ENCODE results near the gene LCE1F.

LCE1F gene, protein sequence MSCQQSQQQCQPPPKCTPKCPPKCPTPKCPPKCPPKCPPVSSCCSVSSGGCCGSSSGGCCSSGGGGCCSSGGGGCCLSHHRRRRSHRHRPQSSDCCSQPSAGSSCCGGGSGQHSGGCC

DNA sequence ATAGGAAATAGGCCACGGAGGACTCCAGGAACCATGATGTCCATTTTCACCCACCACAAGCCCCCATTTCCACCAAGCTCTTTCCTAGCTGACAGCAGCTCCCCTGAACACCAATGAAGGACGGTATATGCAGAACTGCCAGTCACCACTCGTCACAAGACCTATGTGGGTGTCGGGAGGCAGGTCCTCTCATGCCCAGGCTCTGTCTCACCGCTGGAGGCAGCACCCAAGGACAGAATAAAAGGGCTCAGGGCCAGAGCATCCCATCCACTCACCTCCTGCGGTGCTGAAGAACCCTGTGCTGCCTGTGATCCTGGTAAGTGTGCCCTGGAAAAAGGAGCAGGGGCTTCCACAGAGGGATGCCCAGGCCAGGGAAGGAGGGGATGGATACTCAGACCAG, at the start of gene LCE1F:
Gene LCE1F, plus strand, starts transcription at position 266 of the 400 bp plus-strand sequence. CDS start 1,232 bp downstream, outside the sequence.
- DNase-seq: no peak

DNA sequence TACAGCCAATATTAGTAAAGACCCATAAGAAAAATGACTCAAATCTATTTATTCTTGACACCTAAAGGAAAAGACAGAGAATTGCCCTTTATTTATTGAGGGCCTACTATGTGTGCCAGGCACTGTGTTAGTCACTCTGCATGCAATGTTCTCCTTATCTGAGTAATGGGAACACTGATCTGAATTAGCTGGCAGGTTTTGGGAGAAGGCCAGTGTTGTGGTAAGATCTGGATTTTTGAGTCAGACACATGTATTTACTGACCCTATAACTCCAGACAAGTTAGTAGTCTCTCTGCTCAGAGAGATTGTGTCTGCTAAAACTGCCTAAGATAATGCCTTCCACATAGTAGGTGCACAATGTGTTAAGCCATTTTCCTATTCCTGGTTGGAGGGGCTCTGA, 49.7 kb upstream of the LCE1F start:
- no peak for DNase-seq

DNA sequence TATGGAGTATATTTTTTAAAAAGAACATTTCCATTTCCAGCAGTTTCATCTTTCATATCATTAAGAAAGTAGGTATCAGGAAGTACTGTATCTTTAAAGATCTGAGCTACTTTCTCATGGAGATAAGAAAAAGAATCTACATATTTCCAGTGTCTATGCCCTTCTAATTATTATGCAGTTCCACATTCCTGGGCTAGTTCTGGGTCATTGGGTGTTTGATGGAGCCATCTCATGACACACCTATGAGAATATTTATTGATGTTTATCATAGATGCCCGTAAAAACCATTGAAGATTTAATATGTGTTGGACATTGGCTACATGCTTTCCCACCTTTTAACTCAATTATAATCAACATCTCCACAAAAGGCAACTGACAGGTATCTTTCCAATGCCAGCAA, 46.0 kb upstream of the LCE1F start:
- no peak for DNase-seq

DNA sequence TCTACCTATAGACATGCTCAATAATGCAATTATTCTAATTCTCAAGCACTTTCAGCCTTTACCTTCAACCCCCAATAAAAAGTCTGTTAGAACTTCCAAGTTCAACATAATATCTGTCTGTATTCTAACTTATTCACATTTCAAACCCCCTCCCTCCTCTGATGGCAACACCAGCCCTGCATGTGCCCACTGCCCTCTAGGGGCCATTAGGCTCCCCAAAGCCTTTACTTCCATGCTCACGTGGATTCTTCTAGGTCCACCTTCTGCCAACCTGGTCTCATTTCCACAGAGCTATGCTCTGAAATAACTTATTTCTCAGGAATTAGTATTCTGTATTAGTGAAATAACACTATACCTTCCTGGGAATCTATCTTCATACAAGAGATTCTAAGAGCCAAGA, 39.3 kb upstream of the LCE1F start:
- no peak for DNase-seq

DNA sequence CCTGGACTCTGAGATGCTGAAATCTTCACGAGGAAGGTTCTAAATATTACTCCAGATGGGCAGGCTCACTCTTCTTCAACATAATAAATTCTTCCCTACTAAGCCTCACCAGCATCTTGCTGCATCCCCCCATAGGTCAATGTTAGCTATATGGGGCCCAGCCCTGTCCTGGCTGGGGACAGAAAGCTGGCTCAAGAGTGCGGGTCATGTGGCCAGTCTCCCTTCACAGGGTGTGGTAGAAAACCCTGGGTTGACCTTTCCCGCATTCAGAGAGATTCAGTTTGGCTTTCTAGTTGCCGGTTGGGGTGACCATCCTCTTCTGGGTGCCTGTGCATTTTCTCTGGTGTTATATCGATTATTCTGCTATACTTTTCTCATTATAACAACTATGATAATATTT, 36.9 kb upstream of the LCE1F start:
- DNase-seq: no peak

DNA sequence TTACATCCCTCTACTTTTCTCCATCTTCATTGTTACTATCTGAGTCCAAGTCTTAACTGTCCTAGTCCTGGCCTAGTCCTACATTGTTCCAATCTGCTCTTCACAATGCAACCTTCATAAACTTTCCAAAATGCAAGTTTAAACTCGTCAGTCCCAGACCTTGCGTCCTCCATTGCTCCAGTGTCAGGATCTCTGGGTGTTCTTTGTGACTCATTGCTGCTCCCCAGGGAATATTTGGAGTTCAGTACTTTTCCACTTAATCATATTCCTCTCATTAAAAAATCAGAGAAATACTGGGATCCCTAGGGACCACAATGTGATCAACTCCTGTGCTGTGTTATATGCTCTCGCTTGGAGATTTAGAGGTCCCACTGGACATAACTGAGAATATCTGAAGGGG, 35.1 kb upstream of the LCE1F start:
- DNase-seq: no peak

DNA sequence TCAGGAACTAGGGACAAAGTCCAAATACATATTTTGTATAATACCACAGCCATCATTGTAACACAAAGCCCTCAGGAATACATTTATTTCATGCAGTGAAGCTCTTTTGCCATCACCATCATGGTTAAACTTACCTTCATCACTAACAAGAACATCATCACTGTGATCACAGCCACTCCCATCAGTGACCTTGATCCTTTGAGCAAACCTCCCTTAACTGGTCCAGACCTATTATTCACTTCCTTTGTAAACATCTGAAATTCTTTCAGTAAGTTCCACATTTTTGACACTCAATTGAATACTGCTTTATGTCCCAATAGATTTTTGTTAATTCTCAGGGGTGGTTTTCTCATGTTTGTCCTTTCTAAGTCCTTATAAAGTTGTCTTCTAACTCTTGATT, 33.3 kb upstream of the LCE1F start:
- no peak for DNase-seq

DNA sequence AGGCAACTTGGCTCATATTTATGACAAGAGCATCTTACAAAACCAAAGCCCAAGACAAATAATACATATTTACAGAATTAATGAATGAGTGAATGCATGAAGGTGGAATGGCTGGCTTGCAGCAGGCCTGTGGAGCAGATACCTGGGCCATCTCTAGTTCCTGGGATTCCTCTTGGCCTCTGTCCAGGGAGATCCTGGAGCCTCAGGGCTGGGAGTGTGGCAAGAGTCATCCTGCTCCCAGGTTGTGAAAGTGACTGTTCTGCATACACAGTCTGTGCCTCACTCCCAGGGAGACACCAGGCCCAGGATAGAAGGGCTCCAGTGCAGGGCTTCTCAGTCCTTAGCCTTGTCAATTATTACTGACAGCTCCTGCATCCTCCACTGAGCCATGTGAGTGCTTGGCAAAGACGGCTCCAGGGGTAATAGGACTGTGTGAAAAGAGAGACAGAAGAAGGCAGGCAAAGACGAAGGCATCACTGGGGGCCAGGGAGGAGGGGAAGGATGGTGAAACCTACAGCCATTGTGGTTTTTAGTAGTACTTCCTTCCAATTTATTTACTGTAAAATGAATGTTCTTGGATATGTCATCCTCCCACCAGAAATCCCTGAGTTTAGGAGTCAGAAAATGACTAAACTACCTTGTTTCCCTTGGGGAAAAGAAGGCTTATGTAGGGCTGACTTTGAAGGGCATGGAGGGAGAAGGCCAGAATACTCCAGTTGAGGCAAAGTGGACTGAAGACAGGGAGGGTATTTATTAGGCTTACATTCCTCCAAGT, 31.4 kb upstream of the LCE1F start:
- no peak for DNase-seq

DNA sequence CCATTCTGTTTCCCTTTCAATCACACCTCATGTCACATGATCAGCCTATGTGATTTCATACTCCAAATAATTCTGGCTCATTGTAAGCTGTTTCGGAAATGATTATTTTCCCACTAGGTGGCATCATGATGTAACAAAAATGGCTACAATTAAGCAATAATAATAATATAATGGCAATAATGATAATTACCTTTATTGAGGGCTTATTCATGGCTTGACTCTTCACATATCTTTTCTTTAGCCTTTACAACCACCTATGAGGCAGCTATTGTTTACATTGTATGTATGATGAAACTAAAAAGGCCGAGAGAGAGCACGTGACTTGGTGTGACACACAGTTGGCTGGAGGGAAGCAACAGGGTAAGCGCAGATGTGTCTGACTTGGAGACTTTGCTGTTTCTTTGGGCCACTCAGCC, 29.6 kb upstream of the LCE1F start:
- no peak for DNase-seq

DNA sequence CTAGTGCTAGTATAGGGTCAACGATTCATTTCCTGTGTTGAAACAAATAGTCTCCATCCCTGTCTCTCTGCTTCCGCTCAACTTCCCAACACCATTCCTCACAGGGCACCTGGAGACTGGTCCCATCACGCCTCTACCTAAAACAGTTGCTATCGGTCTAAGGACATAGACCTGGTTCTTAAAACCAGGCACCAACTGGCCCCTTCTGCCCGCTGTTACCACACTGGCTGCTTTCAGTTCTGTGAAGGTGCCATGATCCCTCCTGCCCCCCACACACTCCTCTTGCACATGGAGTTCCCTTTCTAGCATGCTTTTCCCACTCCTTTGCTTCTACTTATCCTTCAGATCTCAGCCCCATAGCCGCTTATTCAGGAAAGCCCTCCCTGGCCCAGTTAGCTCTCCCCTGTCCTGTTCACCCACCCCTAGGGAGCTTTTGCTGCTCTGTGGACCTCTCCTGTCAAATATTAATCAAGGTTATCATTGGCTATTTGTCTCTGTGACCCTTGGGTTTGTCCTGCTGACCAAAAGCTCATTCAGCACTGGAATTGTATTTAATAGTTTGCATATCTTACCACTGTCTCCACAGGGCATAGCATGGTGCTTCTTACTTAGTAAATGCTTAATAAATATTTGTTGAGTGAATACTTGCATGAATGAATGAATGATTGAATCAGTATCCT, 29.0 kb upstream of the LCE1F start:
- no peak for DNase-seq

DNA sequence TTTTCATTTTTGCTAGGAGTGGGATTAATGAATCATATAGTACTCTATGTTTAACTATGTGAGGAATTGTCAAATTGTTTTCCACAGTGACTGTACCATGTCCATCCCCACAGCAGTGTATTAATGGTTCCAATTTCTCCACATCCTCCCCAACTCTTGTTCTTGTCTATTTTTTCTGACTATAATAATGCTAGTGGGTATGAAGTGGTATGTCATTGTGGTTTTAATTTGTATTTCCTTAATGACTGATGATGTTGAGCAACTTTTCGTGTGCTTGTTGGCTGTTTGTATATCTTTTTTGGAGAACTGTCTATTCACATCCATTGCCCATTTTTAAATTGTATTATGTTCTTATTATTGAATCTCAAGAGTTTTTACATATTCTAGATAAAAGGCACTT, 27.1 kb upstream of the LCE1F start:
- no peak for DNase-seq

DNA sequence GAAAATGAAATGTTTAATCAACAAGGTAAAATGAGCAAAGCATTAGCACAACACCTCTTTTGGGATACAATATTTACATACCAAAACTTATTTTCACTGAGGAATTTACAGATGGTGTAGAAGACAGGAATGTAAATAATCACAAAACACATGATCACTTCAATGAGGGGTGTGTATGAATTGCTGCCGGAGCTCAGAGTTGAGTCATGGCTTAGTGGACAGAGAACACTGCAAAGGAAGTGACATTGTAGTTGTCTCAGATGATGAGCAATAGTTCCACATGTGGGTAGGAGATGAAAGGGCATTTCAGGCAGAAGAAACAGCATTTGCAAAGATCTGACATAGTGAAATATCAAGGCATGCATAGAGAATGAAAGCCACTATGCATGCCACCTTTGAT, 22.7 kb upstream of the LCE1F start:
- DNase-seq: no peak

DNA sequence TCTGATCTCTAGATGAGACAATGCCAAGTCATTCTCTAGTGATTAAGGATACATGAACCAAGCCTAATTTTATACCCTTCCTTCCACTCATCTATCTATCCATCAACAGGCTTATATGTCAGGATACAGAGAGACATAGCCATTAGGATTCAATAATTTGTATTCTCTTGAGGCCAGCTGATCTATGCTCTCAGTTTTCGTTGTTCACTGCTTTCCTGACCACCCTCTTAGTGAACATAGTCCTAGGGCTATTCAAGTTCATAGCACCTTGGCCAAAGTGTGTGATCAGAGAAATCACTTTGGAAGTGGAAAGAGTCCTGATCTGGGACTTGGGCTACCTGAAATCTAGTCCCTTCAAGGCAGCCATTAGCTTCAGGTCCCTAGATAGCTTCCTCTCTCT, 21.4 kb upstream of the LCE1F start:
- DNase-seq: no peak

DNA sequence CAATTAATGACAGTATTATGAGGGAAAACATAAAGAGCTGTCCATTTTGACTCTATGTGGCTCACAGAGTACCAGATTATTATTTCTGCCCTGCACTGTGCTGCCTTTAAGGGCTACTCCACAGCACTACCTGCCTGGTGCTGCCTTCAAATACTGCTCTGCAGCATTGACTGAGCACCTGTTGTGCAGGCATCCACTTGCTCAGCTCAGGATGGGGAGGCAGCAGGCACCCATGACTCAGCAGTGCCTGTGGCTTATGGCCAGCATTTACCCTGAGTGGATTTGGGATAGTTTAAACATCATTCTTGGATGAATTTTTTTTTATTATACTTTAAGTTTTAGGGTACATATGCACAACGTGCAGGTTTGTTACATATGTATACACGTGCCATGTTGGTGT, 18.1 kb upstream of the LCE1F start:
- DNase-seq: no peak

DNA sequence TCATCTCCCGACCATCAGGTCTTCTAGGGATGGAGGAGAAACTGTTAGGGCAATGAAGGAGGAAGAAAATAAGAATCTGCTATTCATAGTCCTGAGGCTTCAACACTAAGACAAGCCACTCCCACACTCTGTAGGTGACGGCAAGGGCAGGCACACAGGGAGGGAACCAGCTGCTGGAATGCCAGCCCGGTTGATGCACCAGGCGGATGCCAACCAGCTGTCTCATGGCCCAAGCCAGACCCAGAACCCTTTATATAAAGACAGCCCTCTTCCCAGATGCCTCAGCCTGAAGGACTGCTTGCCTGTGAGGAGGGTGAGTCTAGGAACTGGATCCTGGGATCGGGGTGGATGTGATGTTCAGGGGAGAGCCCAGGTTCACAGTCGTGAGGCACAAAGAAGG, 17.2 kb upstream of the LCE1F start, which contains the start of gene KPRP:
Gene KPRP, plus strand, starts transcription at position 279 of the 400 bp plus-strand sequence. CDS start 1,564 bp downstream, outside the sequence.
- DNase-seq: no peak

DNA sequence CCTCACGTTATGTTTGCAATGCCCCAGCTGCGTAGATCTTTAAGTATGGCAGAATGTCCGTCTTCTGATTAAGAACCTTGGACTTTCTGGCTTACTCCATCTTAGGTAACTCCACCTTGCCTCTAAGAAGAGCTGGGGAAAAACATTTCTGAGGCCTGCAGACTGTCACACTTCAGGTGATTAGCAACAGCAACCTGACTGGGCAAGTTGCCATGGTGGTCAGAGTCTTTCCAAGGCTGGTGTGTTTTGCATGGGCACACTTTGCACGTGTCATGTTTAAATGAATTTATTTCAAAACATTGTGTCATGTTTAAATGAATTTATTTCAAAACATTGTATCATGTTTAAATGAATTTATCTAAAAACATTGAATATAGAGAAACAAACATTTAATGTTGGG, 16.3 kb upstream of the LCE1F start:
- peak; percentile 6 for DNase-seq

DNA sequence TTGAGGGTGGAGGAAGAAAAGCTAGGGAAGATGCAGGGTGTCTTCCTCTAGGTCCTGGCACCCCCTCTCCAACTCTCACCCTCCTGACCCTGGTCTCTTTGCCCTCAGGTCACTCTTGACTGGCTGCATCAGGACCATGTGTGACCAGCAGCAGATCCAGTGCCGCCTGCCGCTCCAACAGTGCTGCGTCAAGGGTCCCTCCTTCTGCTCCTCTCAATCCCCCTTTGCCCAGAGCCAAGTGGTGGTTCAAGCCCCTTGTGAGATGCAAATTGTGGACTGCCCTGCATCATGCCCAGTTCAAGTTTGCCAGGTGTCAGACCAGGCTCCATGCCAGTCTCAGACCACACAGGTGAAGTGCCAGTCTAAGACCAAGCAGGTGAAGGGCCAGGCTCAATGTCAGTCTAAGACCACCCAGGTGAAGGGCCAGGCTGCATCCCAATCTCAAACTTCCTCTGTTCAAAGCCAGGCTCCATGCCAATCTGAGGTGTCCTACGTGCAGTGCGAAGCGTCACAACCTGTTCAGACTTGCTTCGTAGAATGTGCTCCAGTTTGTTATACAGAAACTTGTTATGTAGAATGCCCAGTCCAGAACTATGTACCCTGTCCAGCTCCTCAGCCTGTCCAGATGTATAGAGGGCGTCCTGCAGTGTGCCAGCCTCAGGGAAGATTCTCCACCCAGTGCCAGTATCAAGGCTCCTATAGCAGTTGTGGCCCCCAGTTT, 15.3 kb upstream of the LCE1F start:
- DNase-seq: no peak

DNA sequence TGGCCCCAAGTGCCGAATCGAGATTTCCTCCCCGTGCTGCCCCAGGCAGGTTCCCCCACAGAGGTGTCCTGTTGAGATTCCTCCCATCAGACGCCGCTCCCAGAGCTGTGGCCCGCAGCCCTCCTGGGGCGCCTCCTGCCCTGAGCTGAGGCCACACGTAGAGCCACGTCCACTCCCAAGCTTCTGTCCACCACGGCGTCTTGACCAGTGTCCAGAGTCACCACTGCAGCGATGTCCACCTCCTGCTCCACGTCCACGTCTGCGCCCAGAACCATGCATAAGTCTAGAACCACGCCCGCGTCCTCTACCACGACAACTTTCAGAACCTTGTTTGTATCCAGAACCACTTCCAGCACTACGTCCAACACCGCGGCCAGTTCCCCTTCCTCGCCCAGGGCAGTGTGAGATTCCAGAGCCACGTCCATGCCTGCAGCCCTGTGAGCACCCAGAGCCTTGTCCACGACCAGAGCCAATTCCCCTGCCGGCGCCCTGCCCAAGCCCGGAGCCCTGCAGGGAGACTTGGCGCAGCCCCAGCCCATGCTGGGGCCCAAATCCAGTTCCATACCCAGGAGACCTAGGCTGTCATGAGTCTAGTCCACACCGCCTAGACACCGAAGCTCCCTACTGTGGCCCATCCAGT, 14.3 kb upstream of the LCE1F start:
- DNase-seq: no peak

DNA sequence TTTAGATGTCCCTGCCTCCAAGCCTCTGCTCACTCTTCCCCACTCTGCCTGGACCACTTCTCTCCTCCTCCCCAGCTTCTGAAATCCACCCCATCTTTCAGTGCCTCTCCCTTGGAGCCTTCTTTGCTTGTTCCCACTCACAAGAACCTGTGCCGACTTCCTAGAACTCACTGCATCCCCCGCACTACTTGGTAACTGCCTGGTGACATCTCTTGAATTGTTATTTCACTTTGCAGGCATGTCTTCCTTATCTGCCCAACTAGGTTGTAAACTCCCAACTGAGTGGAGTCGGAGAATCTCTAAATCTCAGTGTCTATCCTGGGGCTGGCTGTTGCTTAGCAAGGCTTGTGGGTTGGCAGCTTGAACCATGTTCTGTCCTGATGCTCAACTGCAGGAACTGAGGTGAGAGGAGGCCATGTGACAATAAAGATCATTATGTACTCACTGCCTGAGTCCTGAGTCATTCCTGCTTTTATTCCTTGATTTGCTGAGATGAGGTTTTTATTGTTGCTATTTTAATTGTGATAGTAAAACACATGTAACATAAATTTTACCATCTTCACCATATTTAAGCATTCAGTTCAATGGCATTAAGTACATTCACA, 13.2 kb upstream of the LCE1F start:
- no peak for DNase-seq

DNA sequence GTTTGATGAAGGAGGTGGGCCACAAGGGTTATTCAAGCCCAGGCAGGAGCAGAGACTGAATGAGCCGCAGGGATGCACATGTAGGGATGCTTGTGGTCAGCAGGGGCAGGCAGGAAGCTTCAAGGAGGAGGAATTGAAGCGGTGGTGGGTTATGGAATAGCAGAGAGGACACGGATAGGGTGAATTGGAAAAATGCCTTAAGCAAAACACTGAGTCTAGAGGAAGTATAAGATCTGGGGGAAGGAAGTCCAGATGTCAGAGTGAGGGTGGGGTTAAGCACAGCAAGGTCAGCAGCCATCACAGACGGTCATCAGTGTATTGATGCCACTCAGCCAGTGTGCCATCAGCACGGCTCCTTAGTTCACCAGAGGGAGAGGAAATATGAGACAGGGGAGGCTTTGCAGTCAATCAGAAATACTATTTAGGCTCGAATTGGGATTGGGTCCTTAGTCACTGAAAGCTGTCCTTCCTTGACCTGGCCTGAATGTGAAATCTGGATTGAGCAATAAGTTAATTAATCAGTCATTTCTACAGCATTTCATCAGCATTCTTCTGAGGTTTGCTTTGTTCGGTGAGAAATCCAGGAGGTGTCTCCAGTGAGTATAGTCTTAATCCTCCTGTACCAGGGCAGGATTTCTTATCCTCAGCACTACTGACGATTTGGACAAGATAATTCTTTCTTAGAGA, 6.0 kb upstream of the LCE1F start:
- no peak for DNase-seq

DNA sequence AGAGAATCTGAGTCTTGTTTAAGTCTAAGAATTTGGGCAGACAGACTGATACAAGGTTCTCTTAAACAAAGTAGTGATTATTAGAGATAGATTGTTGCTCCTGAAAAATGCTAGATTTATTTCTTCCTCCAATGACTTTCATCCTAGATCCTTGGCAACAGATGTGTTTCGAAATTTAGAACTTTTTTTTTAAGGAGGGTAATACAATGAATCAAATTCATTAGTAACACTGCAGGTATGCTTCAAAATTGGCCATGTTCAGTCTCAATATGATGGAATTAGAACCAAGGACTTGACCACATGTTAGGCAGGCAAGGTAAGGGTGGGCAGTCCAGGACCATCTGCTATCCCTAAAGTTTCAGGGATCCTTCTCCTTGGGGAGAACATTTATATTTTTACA, 4.5 kb upstream of the LCE1F start:
- DNase-seq: no peak

DNA sequence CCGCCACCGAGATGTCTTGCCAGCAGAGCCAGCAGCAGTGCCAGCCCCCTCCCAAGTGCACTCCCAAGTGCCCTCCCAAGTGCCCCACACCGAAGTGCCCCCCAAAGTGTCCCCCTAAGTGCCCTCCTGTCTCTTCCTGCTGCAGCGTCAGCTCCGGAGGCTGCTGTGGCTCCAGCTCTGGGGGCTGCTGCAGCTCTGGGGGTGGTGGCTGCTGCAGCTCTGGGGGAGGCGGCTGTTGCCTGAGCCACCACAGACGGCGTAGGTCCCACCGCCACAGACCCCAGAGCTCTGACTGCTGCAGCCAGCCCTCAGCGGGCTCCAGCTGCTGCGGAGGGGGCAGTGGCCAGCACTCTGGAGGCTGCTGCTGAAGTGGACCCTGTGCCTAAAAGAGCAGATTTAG, 1.4 kb downstream of the LCE1F start:
- DNase-seq: no peak
